Endodermal cell (in vitro differentiated cells): ENCODE measurements around the gene ERCC8. TPM values are rescaled to one million over a fixed set of nuclear protein-coding genes. Genes with fewer than 3 reads are reported as not detected.

Source experiments
- DNase-seq: peaks from one replicate; pipeline ENCODE4 v3.0.0-alpha.2; 2017
- H3K27ac ChIP-seq: 2 replicates; pipeline ENCODE4 v1.5.1; 2013; ENCODE audit warnings: mild to moderate bottlenecking, low read depth, low read length, moderate library complexity
- H3K27me3 ChIP-seq: 2 replicates; pipeline ENCODE4 v1.6.1; 2013; ENCODE audit warnings: mild to moderate bottlenecking, low read length, moderate library complexity; ENCODE audit not compliant: insufficient read depth, control insufficient read depth, poor library complexity, severe bottlenecking
- H3K36me3 ChIP-seq: 2 replicates; pipeline ENCODE4 v1.7.0; 2013; ENCODE audit warnings: mild to moderate bottlenecking, low read length, moderate library complexity; ENCODE audit not compliant: control insufficient read depth, insufficient read depth
- H3K4me1 ChIP-seq: one replicate; pipeline ENCODE4 v1.7.0; 2013; ENCODE audit warnings: low read length; ENCODE audit not compliant: control insufficient read depth, insufficient read depth
- H3K4me3 ChIP-seq: 2 replicates; pipeline ENCODE4 v1.5.1; 2013; ENCODE audit warnings: mild to moderate bottlenecking, low read length, moderate library complexity
- H3K9ac ChIP-seq: 2 replicates; pipeline ENCODE4 v1.6.1; 2013; ENCODE audit warnings: mild to moderate bottlenecking, low read length, moderate library complexity; ENCODE audit not compliant: poor library complexity, severe bottlenecking; ENCODE audit errors: extremely low read depth
- H3K9me3 ChIP-seq: 2 replicates; pipeline ENCODE4 v1.6.1; 2013; ENCODE audit warnings: mild to moderate bottlenecking, low read length, moderate library complexity; ENCODE audit not compliant: control insufficient read depth
- H3K27ac Mint-ChIP-seq: 2 replicates; pipeline ENCODE4 v1.8.0; 2020; ENCODE audit warnings: mixed read lengths
- H3K27me3 Mint-ChIP-seq: 2 replicates; pipeline ENCODE4 v1.8.0; 2021; ENCODE audit warnings: mild to moderate bottlenecking, mixed read lengths; ENCODE audit not compliant: insufficient read depth
- H3K36me3 Mint-ChIP-seq: 2 replicates; pipeline ENCODE4 v1.8.0; 2020; ENCODE audit warnings: low read depth, mixed read lengths
- H3K4me1 Mint-ChIP-seq: 2 replicates; pipeline ENCODE4 v1.8.0; 2020; ENCODE audit warnings: mixed read lengths
- H3K4me3 Mint-ChIP-seq: 2 replicates; pipeline ENCODE4 v1.8.0; 2020; ENCODE audit warnings: mild to moderate bottlenecking, moderate library complexity, mixed read lengths
- H3K9me3 Mint-ChIP-seq: 2 replicates; pipeline ENCODE4 v1.8.0; 2020; ENCODE audit warnings: mild to moderate bottlenecking, mixed read lengths
- CTCF ChIP-seq: fragments of 200-600 bp; sonication (generic); conservative IDR thresholded peaks from 2 replicates; pipeline ENCODE4 v1.5.0; 2021; ENCODE audit warnings: antibody characterized with exemption, mild to moderate bottlenecking
- WGBS, 2 experiments: methylation state at CpG; one replicate each; pipeline versions ENCODE4 v1.1.5 to v1.1.7; 2013; ENCODE audit warnings: missing lambda C conversion rate in 2 of 2, mixed read lengths in 1 of 2; ENCODE audit not compliant: insufficient coverage in 1 of 2, insufficient read length in 1 of 2; 5-methylcytosine and 5-hydroxymethylcytosine counted together
- total RNA-seq, 2 donors: library from RNA; stranded (reverse); fragmentation: NEBNext Ultra II Directional in 1 of 2; extraction: Animal tissue kit (Norgen Biotek cat#: 25700) in 1 of 2; gene quantifications; 2 replicates in 1 of 2; 3 replicates in 1 of 2; pipeline ENCODE4 v1.2.1, GENCODE V29; 2021

The ERCC8 gene
- total RNA-seq, 2 donors from 2014 or later = 14.7 to 19.2 TPM

GRCh38 chr5:60886158-60886557 is 58.7 kb downstream of the ERCC8 start:
- Mint-ChIP-seq H3K27ac (no peak overlapping the region), H3K4me1 (no peaks in the 10 kb centered on the region), H3K36me3 (peaks cover 24% of the 10 kb centered on the region), H3K9me3 (peaks cover 17% of the 10 kb centered on the region), H3K27me3 (no peaks in the 10 kb centered on the region), H3K4me3 (no peak overlapping the region)
- WGBS, 2 experiments = 84 to 86% methylated on average over 5 of the region's 5 CpGs
- Histone ChIP-seq H3K36me3 (peaks cover 9% of the 10 kb centered on the region), H3K27ac (no peak overlapping the region), H3K9me3 (peaks cover 23% of the 10 kb centered on the region), H3K4me3 (no peak overlapping the region), H3K27me3 (no peaks in the 10 kb centered on the region), H3K4me1 (no peaks in the 10 kb centered on the region), H3K9ac (no peak overlapping the region)
- TF ChIP-seq CTCF = no peak
- no peak for DNase-seq

- TF ChIP-seq CTCF = peak; percentile 77
- H3K36me3 Mint-ChIP-seq = peaks cover 35% of the 10 kb centered on the region
- Histone ChIP-seq H3K9me3 (peaks cover 29% of the 10 kb centered on the region), H3K27ac (no peak overlapping the region), H3K27me3 (no peaks in the 10 kb centered on the region), H3K36me3 (peaks cover 9% of the 10 kb centered on the region), H3K9ac (no peak overlapping the region), H3K4me1 (no peaks in the 10 kb centered on the region), H3K4me3 (no peak overlapping the region)
- no peaks in the 10 kb centered on the region for H3K4me1 Mint-ChIP-seq
- H3K27me3 Mint-ChIP-seq = no peaks in the 10 kb centered on the region
- H3K27ac Mint-ChIP-seq = no peak overlapping the region
- no peak for DNase-seq
- H3K9me3 Mint-ChIP-seq = peaks cover 43% of the 10 kb centered on the region
- no peak overlapping the region for H3K4me3 Mint-ChIP-seq
These were observed 61.6 kb downstream of the ERCC8 start for GRCh38 chr5:60883229-60883628.

- no peaks in the 10 kb centered on the region for H3K4me1 ChIP-seq
- no peak overlapping the region for H3K4me3 ChIP-seq
- no peak overlapping the region for H3K9ac ChIP-seq
- Mint-ChIP-seq H3K27me3 (no peaks in the 10 kb centered on the region), H3K4me3 (no peak overlapping the region), H3K27ac (no peak overlapping the region), H3K9me3 (peaks cover 37% of the 10 kb centered on the region), H3K36me3 (peaks cover 8% of the 10 kb centered on the region), H3K4me1 (no peaks in the 10 kb centered on the region)
- peaks cover 26% of the 10 kb centered on the region for H3K9me3 ChIP-seq
- no peak overlapping the region for H3K27ac ChIP-seq
- no peaks in the 10 kb centered on the region for H3K27me3 ChIP-seq
- no peak for DNase-seq
- H3K36me3 ChIP-seq = no peaks in the 10 kb centered on the region
- TF ChIP-seq CTCF = no peak
These were observed 72.0 kb downstream of the ERCC8 start for GRCh38 chr5:60872892-60873291.
